Activated CD8-positive, alpha-beta memory T cell treated with anti-CD3 and anti-CD28 coated beads, Interleukin-2, amount 10 ng/mL, durations not matched to agents 7 days and 5 days (primary cell): ENCODE results near the gene DLG4. TPM values are rescaled to one million over a fixed set of nuclear protein-coding genes. Genes with fewer than 3 reads are reported as not detected.

ENCODE experiments used
- ATAC-seq: fragments of 150-1000 bp; cut with Tn5 transposase; one replicate; pipeline ENCODE4 v1.10.0; 2021; ENCODE audit warnings: moderate library complexity
- CTCF ChIA-PET: fragments of 350-600 bp; sonication (Branson Sonifier 250); formaldehyde crosslinking; loops from one replicate; lab custom pipeline; 2021; ENCODE audit warnings: antibody characterized with exemption; lab: Charles Lee
- DNase-seq: peaks from one replicate; pipeline ENCODE4 v3.0.0-alpha.2; 2020
- H3K27ac Mint-ChIP-seq: one replicate; pipeline ENCODE4 v1.8.0; 2021; ENCODE audit warnings: mild to moderate bottlenecking, mixed read lengths
- H3K27me3 Mint-ChIP-seq: one replicate; pipeline ENCODE4 v1.8.0; 2021; ENCODE audit warnings: mixed read lengths
- H3K36me3 Mint-ChIP-seq: one replicate; pipeline ENCODE4 v1.8.0; 2021; ENCODE audit warnings: mild to moderate bottlenecking, mixed read lengths
- H3K4me1 Mint-ChIP-seq: one replicate; pipeline ENCODE4 v1.8.0; 2021; ENCODE audit warnings: mixed read lengths
- H3K4me3 Mint-ChIP-seq: one replicate; pipeline ENCODE4 v1.8.0; 2021; ENCODE audit warnings: mild to moderate bottlenecking, moderate library complexity, mixed read lengths
- H3K9me3 Mint-ChIP-seq: one replicate; pipeline ENCODE4 v1.8.0; 2022; ENCODE audit warnings: low read depth, mixed read lengths
- total RNA-seq, 2 experiments: library from RNA; stranded (reverse); gene quantifications; one replicate each; pipeline ENCODE4 v1.2.3, GENCODE V29; 2021

DLG4 gene
- total RNA-seq: 1 to 10 TPM; 4.9 to 5.3 TPM

- no peaks in the 10 kb centered on the region for H3K27me3 Mint-ChIP-seq
- peaks cover 10% of the 10 kb centered on the region for H3K36me3 Mint-ChIP-seq
- peak within 1 kb of the TSS; percentile 91 for H3K27ac Mint-ChIP-seq
- peak; percentile 87 for ATAC-seq
- no peaks in the 10 kb centered on the region for H3K9me3 Mint-ChIP-seq
- peak within 1 kb of the TSS; percentile 91 for H3K4me3 Mint-ChIP-seq
- CTCF ChIA-PET: interaction anchor here (0.6 to 4.1 kb wide), 26 partner anchors 11 to 395 kb away, joined by 3 to 42 read pairs (median 3); partner anchors contain the start of genes ACAP1, CLDN7, CTDNEP1 and DVL2
- H3K4me1 Mint-ChIP-seq: peaks cover 44% of the 10 kb centered on the region
- DNase-seq: peak; percentile 89
These were observed at the start of gene DLG4, which contains the start of gene ACADVL for GRCh38 chr17:7219812-7220592. Gene DLG4 (minus strand): TSS chr17:7219836. Gene ACADVL (plus strand): TSS chr17:7219938. CDS start chr17:7219985, 47 bp downstream.

- Mint-ChIP-seq H3K9me3 (no peaks in the 10 kb centered on the region), H3K4me3 (no peak overlapping the region), H3K4me1 (peaks cover 20% of the 10 kb centered on the region), H3K36me3 (no peaks in the 10 kb centered on the region), H3K27ac (no peak overlapping the region), H3K27me3 (peaks cover 42% of the 10 kb centered on the region)
- DNase-seq: no peak
- no peak for ATAC-seq
- CTCF ChIA-PET: interaction anchor here (0.6 to 2.1 kb wide), 5 partner anchors 16 to 173 kb away, joined by 3 to 9 read pairs (median 4); no protein-coding TSS in a partner anchor
These were observed 47.1 kb upstream of the DLG4 start for GRCh38 chr17:7266784-7267183.

GRCh38 chr17:7263801-7264078 is 44.1 kb upstream of the DLG4 start:
- no peaks in the 10 kb centered on the region for H3K36me3 Mint-ChIP-seq
- H3K27me3 Mint-ChIP-seq: peaks cover 38% of the 10 kb centered on the region
- CTCF ChIA-PET: interaction anchor here (1.0 to 2.0 kb wide), 2 partner anchors 33 to 173 kb away, joined by 3 to 7 read pairs; no protein-coding TSS in a partner anchor
- no peak overlapping the region for H3K27ac Mint-ChIP-seq
- peak overlapping the region; percentile 15 for H3K4me3 Mint-ChIP-seq
- H3K9me3 Mint-ChIP-seq: no peaks in the 10 kb centered on the region
- H3K4me1 Mint-ChIP-seq: peaks cover 24% of the 10 kb centered on the region
- DNase-seq (no peak), ATAC-seq (no peak)

GRCh38 chr17:7262935-7263800 is 43.5 kb upstream of the DLG4 start:
- Mint-ChIP-seq H3K27ac (no peak overlapping the region), H3K9me3 (no peaks in the 10 kb centered on the region), H3K27me3 (peaks cover 36% of the 10 kb centered on the region), H3K4me3 (peak overlapping the region; percentile 63), H3K4me1 (peaks cover 24% of the 10 kb centered on the region), H3K36me3 (no peaks in the 10 kb centered on the region)
- DNase-seq (no peak), ATAC-seq (peak; percentile 8)
- CTCF ChIA-PET: interaction anchor here (1.0 to 2.0 kb wide), 3 partner anchors 33 to 174 kb away, joined by 3 to 7 read pairs (median 5); no protein-coding TSS in a partner anchor

- H3K9me3 Mint-ChIP-seq: no peaks in the 10 kb centered on the region
- H3K4me1 Mint-ChIP-seq: peaks cover 24% of the 10 kb centered on the region
- peak within 1 kb of the TSS; percentile 63 for H3K4me3 Mint-ChIP-seq
- H3K36me3 Mint-ChIP-seq: no peaks in the 10 kb centered on the region
- no peak for DNase-seq
- no peak for ATAC-seq
- CTCF ChIA-PET: interaction anchor here (1.1 to 1.6 kb wide), 3 partner anchors 18 to 41 kb away, joined by 3 to 5 read pairs (median 3); no protein-coding TSS in a partner anchor
- no peak within 1 kb of the TSS for H3K27ac Mint-ChIP-seq
- H3K27me3 Mint-ChIP-seq: peaks cover 36% of the 10 kb centered on the region
These were observed 42.7 kb upstream of the DLG4 start, which contains the start of gene CLDN7 for GRCh38 chr17:7262192-7262934. Gene CLDN7 (minus strand): TSS chr17:7262478. CDS start chr17:7262043, 435 bp downstream.

- CTCF ChIA-PET: interaction anchor here (1.1 to 1.6 kb wide), 3 partner anchors 19 to 41 kb away, joined by 3 to 5 read pairs (median 3); no protein-coding TSS in a partner anchor
- DNase-seq (no peak), ATAC-seq (peak; percentile 52)
- Mint-ChIP-seq H3K27ac (no peak overlapping the region), H3K4me1 (peaks cover 27% of the 10 kb centered on the region), H3K4me3 (peak overlapping the region; percentile 55), H3K36me3 (peaks cover 4% of the 10 kb centered on the region), H3K9me3 (no peaks in the 10 kb centered on the region), H3K27me3 (peaks cover 32% of the 10 kb centered on the region)
These were observed 41.9 kb upstream of the DLG4 start for GRCh38 chr17:7261379-7262191.

GRCh38 chr17:7260651-7261378 is 41.2 kb upstream of the DLG4 start:
- H3K4me3 Mint-ChIP-seq: peak overlapping the region; percentile 49
- peaks cover 8% of the 10 kb centered on the region for H3K36me3 Mint-ChIP-seq
- peaks cover 26% of the 10 kb centered on the region for H3K4me1 Mint-ChIP-seq
- DNase-seq (no peak), ATAC-seq (peak; percentile 62)
- H3K27ac Mint-ChIP-seq: no peak overlapping the region
- no peaks in the 10 kb centered on the region for H3K9me3 Mint-ChIP-seq
- peaks cover 28% of the 10 kb centered on the region for H3K27me3 Mint-ChIP-seq
- CTCF ChIA-PET: interaction anchor here (1.1 to 1.7 kb wide), 4 partner anchors 20 to 40 kb away, joined by 3 to 6 read pairs (median 4); partner anchors contain the start of gene SLC2A4

- Mint-ChIP-seq H3K36me3 (peaks cover 8% of the 10 kb centered on the region), H3K4me3 (peak overlapping the region; percentile 24), H3K9me3 (no peaks in the 10 kb centered on the region), H3K27ac (no peak overlapping the region), H3K4me1 (peaks cover 26% of the 10 kb centered on the region), H3K27me3 (peaks cover 28% of the 10 kb centered on the region)
- CTCF ChIA-PET: interaction anchor here (1.7 kb wide), 1 partner anchor 21 kb away, joined by 6 read pairs; the partner anchor contains the start of gene SLC2A4
- DNase-seq: no peak
- no peak for ATAC-seq
These were observed 40.5 kb upstream of the DLG4 start for GRCh38 chr17:7260151-7260550.

GRCh38 chr17:7259555-7259889 is 39.9 kb upstream of the DLG4 start:
- ATAC-seq: no peak
- peaks cover 26% of the 10 kb centered on the region for H3K4me1 Mint-ChIP-seq
- H3K27me3 Mint-ChIP-seq: peaks cover 26% of the 10 kb centered on the region
- CTCF ChIA-PET: interaction anchor here (1.7 kb wide), 1 partner anchor 22 kb away, joined by 6 read pairs; the partner anchor contains the start of gene SLC2A4
- H3K9me3 Mint-ChIP-seq: no peaks in the 10 kb centered on the region
- H3K27ac Mint-ChIP-seq: no peak overlapping the region
- H3K4me3 Mint-ChIP-seq: no peak overlapping the region
- peaks cover 14% of the 10 kb centered on the region for H3K36me3 Mint-ChIP-seq
- no peak for DNase-seq

- Mint-ChIP-seq H3K4me3 (no peak overlapping the region), H3K27ac (no peak overlapping the region), H3K27me3 (peaks cover 20% of the 10 kb centered on the region), H3K4me1 (peaks cover 27% of the 10 kb centered on the region), H3K9me3 (no peaks in the 10 kb centered on the region), H3K36me3 (peaks cover 16% of the 10 kb centered on the region)
- DNase-seq: no peak
- CTCF ChIA-PET: interaction anchor here (1.7 kb wide), 1 partner anchor 22 kb away, joined by 6 read pairs; the partner anchor contains the start of gene SLC2A4
- ATAC-seq: no peak
These were observed 39.3 kb upstream of the DLG4 start for GRCh38 chr17:7258731-7259554.
